ENCODE data around the gene COBLL1. TPM values are rescaled to one million over a fixed set of nuclear protein-coding genes. Genes with fewer than 3 reads are reported as not detected.

COBLL1 gene
- total RNA-seq, 2 donors from 2014 or later, result 52.1 to 82.8 TPM

DNA sequence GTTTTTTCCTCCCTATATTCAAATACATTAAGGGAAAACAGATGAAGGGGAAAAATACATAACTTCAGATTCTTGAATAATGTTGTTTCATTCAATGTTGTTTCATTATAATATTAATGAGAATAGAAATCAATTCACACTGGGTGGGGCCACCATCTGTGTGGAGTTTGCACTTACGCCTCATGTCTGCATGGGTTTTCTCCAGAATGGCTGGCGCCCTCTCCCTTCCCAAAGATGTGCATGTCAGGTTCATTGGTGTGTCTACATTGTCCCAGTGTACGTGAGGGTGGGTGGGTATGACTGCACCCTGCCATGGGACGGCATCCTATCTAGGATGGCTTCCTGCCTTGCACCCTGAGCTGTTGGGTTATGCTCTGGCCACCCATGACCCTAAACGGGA, 51.7 kb downstream of the COBLL1 start:
- intact Hi-C loops (cut with DNase I), result no loop called here
- Histone ChIP-seq H3K4me3 (no peak overlapping the region), H3K27me3 (replicated peaks; ENCODE audit: insufficient read depth) (no peaks in the 10 kb centered on the region), H3K9me3 (no peaks in the 10 kb centered on the region), H3K27ac (no peak overlapping the region), H3K36me3 (no peaks in the 10 kb centered on the region), H3K4me1 (replicated peaks) (no peaks in the 10 kb centered on the region)
- TF ChIP-seq, protein P1, sequence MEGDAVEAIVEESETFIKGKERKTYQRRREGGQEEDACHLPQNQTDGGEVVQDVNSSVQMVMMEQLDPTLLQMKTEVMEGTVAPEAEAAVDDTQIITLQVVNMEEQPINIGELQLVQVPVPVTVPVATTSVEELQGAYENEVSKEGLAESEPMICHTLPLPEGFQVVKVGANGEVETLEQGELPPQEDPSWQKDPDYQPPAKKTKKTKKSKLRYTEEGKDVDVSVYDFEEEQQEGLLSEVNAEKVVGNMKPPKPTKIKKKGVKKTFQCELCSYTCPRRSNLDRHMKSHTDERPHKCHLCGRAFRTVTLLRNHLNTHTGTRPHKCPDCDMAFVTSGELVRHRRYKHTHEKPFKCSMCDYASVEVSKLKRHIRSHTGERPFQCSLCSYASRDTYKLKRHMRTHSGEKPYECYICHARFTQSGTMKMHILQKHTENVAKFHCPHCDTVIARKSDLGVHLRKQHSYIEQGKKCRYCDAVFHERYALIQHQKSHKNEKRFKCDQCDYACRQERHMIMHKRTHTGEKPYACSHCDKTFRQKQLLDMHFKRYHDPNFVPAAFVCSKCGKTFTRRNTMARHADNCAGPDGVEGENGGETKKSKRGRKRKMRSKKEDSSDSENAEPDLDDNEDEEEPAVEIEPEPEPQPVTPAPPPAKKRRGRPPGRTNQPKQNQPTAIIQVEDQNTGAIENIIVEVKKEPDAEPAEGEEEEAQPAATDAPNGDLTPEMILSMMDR (IDR thresholded peaks at IDR 0.05), result no peak
- TF ChIP-seq POLR2A (IDR thresholded peaks at IDR 0.05) (no peak), POLR2AphosphoS5 (IDR thresholded peaks at IDR 0.05) (no peak)
- DNase-seq (ENCODE audit: low spot score), result no peak
- WGBS, result 92% methylated on average over 5 of the region's 5 CpGs

DNA sequence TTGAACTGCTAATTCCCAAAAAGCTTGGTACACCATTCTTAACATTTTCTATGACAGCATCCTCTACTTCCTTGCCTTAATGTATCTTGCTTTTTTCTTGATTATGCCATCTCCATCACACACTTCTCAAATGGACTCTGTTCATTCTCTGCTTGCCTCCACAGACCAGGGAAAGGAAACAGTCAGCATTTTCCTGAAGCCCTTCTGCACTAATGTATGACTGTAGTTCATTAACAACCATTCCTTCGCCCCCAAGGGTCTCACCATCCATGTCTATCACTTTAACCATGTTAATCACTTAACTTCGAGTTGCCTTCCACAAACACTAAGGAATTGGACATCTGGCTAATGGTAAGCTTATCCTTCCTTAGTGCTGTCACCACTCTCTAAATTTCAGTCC, 54.8 kb downstream of the COBLL1 start:
- Histone ChIP-seq H3K36me3 (no peaks in the 10 kb centered on the region), H3K4me1 (replicated peaks) (no peaks in the 10 kb centered on the region), H3K27me3 (replicated peaks; ENCODE audit: insufficient read depth) (no peaks in the 10 kb centered on the region), H3K4me3 (no peak overlapping the region), H3K9me3 (no peaks in the 10 kb centered on the region), H3K27ac (no peak overlapping the region)
- WGBS, result 97% methylated on average over 2 of the region's 2 CpGs
- TF ChIP-seq POLR2A (IDR thresholded peaks at IDR 0.05) (no peak), POLR2AphosphoS5 (IDR thresholded peaks at IDR 0.05) (no peak)
- TF ChIP-seq, protein P1 (IDR thresholded peaks at IDR 0.05), result no peak
- intact Hi-C loops (cut with DNase I), result no loop called here
- no peak for DNase-seq (ENCODE audit: low spot score)

DNA sequence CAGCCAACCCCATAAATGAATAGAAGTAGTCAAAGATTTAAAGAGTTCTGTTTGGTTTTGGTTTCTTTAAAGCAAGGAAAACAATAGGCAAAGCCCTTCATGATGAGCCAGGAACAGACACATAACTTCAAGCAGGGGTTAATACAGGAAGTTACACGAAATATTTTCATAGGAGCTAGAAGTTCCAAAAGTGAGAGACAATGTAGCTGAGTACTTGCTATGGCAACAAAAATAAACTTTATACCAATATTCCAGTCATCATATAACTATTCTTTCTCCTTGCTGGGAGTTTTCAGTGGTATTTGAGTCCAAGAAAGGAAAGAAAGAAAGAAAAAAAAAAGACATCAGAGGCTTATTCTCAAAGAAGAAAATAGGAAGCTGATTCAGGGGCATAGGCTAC, 56.2 kb downstream of the COBLL1 start:
- intact Hi-C loops (cut with DNase I), result no loop called here
- no peak for DNase-seq (ENCODE audit: low spot score)
- no peaks in the 10 kb centered on the region for H3K4me1 ChIP-seq (replicated peaks)

GRCh38 chr2:164784376-164784775, 57.2 kb downstream of the COBLL1 start:
- H3K36me3 ChIP-seq, result no peaks in the 10 kb centered on the region
- H3K9me3 ChIP-seq, result no peaks in the 10 kb centered on the region
- no peak for DNase-seq (ENCODE audit: low spot score)
- WGBS, result 87% methylated on average over 2 of the region's 2 CpGs
- no peak for TF ChIP-seq POLR2AphosphoS5 (IDR thresholded peaks at IDR 0.05)
- no peak for TF ChIP-seq POLR2A (IDR thresholded peaks at IDR 0.05)
- TF ChIP-seq, protein P1 (IDR thresholded peaks at IDR 0.05), result no peak
- H3K27ac ChIP-seq, result no peak overlapping the region
- intact Hi-C loops (cut with DNase I), result no loop called here
- H3K4me3 ChIP-seq, result no peak overlapping the region
- no peaks in the 10 kb centered on the region for H3K4me1 ChIP-seq (replicated peaks)
- H3K27me3 ChIP-seq (replicated peaks; ENCODE audit: insufficient read depth), result no peaks in the 10 kb centered on the region

More for the DNA sequence above, 56.2 kb downstream of the COBLL1 start:
- Histone ChIP-seq H3K4me3 (no peak overlapping the region), H3K27me3 (replicated peaks; ENCODE audit: insufficient read depth) (no peaks in the 10 kb centered on the region), H3K9me3 (no peaks in the 10 kb centered on the region), H3K36me3 (no peaks in the 10 kb centered on the region), H3K27ac (peak overlapping the region in 1 of 2 donors; percentile 1)
- 0% methylated on average over 1 of the region's 1 CpG for WGBS
- TF ChIP-seq POLR2AphosphoS5 (IDR thresholded peaks at IDR 0.05) (no peak), POLR2A (IDR thresholded peaks at IDR 0.05) (no peak)
- TF ChIP-seq, protein P1 (IDR thresholded peaks at IDR 0.05), result no peak

- Histone ChIP-seq H3K4me3 (no peak overlapping the region), H3K9me3 (no peaks in the 10 kb centered on the region), H3K27ac (no peak overlapping the region), H3K27me3 (replicated peaks; ENCODE audit: insufficient read depth) (no peaks in the 10 kb centered on the region), H3K4me1 (replicated peaks) (no peaks in the 10 kb centered on the region), H3K36me3 (no peaks in the 10 kb centered on the region)
- no peak for DNase-seq (ENCODE audit: low spot score)
- TF ChIP-seq POLR2AphosphoS5 (IDR thresholded peaks at IDR 0.05) (no peak), POLR2A (IDR thresholded peaks at IDR 0.05) (no peak)
- TF ChIP-seq, protein P1 (IDR thresholded peaks at IDR 0.05), result no peak
- intact Hi-C loops (cut with DNase I), result no loop called here
- WGBS, result 66% methylated on average over 2 of the region's 2 CpGs
Observed at GRCh38 chr2:164782323-164782722, 59.3 kb downstream of the COBLL1 start.
